ENCODE measurements around the gene DCX. TPM values are rescaled to one million over a fixed set of nuclear protein-coding genes. Genes with fewer than 3 reads are reported as not detected.

The DCX gene
- not detected in 2 replicates for total RNA-seq

DNA sequence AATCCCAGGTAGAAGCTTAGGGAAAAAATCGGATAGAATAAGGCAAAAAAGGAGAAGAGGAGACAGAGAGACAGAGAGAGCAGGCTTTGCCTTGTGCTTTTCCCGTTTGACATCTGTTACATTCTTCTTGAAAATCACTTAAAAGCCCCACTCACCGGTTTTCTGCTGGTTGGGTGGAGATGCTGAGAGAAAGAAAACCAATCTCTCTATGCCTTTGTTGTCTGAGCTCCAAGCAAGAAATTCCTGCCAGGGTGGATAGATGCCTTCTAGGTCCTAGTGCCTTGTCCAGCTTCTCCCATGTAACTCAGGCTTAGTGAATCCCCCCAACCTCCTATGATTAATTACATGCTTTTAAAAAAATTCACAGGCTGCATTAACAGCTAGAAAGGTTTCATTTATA is at the start of gene DCX:
DCX (minus strand) TSS at position 210 of the 400 bp plus-strand sequence. CDS start 1,794 bp downstream, outside the sequence.

DNA sequence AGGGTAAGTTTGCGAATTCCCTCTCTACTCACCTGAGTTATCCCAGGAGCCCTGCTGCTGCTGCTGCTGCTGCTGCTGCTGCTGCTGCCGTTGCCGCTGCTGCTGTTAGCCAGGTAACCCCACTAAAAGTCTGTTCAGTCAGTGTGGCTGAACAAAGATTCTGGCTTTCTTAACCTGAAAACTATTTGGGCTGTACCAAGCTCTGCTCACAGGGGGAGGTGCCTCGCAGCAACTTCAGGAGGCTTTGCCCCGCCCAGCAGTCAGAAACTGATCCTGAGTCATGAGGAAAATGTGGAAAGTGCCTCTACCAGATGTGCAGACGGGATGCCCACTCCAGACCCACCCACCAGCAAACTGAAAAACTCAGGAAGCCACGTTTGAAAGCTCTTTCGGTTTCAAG is 141.7 kb downstream of the DCX start, which contains the start of gene CAPN6:
CAPN6 (minus strand) TSS at position 145 of the 400 bp plus-strand sequence. CDS start 6,547 bp downstream, outside the sequence.

Other genes starting within 250 kb of the DCX start
- gene CAPN6, start 141.7 kb downstream of the DCX start, total RNA-seq = not detected in 2 replicates
- not detected in 2 replicates for gene SERTM2, start 99.5 kb upstream of the DCX start, total RNA-seq

Measured in endothelial cell of coronary artery (primary cell).